Keratinocyte (primary cell): Measurements from ENCODE around the gene NRXN2.

ENCODE experiments used
- EZH2 ChIP-seq: IDR thresholded peaks from one replicate; pipeline ENCODE4 v1.6.1; 2012; ENCODE audit warnings: inconsistent platforms, mild to moderate bottlenecking, low read length, moderate library complexity
- TF ChIP-seq, protein P1 (sequence below), 3 experiments: IDR thresholded peaks in 1 of 3; conservative IDR thresholded peaks in 1 of 3; optimal IDR thresholded peaks in 1 of 3; 2 replicates in 2 of 3; 3 replicates in 1 of 3; pipeline versions ENCODE3 to v1.5.1; 2011; ENCODE audit warnings: low read length in 3 of 3, mild to moderate bottlenecking in 3 of 3, moderate library complexity in 2 of 3, control low read depth in 1 of 3, inconsistent platforms in 1 of 3; ENCODE audit not compliant: insufficient read depth in 2 of 3; ENCODE audit errors: extremely low read depth in 1 of 3

DNA sequence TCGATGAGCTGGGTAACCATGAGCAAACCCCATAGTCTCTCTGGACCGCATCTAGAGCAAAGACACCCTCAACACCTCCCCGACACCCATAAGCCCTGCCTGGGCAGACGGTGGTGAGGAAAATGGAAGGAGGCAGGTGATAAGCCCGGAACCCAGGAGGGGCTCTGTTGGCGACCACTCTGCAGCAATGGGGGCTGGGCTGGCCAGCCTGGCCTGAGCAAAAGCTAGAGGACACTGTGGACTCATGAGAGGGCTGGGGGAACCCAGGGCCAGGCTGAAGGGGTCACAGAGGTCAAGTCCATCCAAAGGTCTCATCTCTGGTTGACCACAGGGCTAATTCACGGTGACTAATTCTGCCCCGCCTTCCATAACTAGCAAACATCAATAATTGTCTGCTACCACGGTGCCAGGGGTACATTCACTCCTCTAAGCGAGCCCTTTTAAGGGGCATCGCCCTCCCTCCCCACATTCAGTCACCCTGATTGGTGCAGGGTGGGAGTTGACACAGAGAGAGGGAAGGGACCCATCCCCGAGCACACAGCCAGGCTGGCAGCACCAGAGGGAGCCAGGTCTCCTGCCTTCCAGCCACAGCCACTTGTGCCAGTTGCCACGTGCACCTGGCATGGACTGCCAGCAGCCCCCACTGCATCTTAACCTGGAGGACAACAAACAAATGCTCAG lies 32.8 kb upstream of the NRXN2 start:
- TF ChIP-seq, protein P1, sequence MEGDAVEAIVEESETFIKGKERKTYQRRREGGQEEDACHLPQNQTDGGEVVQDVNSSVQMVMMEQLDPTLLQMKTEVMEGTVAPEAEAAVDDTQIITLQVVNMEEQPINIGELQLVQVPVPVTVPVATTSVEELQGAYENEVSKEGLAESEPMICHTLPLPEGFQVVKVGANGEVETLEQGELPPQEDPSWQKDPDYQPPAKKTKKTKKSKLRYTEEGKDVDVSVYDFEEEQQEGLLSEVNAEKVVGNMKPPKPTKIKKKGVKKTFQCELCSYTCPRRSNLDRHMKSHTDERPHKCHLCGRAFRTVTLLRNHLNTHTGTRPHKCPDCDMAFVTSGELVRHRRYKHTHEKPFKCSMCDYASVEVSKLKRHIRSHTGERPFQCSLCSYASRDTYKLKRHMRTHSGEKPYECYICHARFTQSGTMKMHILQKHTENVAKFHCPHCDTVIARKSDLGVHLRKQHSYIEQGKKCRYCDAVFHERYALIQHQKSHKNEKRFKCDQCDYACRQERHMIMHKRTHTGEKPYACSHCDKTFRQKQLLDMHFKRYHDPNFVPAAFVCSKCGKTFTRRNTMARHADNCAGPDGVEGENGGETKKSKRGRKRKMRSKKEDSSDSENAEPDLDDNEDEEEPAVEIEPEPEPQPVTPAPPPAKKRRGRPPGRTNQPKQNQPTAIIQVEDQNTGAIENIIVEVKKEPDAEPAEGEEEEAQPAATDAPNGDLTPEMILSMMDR (optimal IDR thresholded peaks at IDR 0.05 in 1 of 3, IDR thresholded peaks at IDR 0.05 in 1 of 3, conservative IDR thresholded peaks at IDR 0.05 in 1 of 3; ENCODE audit: extremely low read depth in 1 of 3, insufficient read depth in 2 of 3, low read length in 3 of 3) = no peak
- no peak for TF ChIP-seq EZH2
